Measurements from ENCODE around the gene MTREX.

DNA sequence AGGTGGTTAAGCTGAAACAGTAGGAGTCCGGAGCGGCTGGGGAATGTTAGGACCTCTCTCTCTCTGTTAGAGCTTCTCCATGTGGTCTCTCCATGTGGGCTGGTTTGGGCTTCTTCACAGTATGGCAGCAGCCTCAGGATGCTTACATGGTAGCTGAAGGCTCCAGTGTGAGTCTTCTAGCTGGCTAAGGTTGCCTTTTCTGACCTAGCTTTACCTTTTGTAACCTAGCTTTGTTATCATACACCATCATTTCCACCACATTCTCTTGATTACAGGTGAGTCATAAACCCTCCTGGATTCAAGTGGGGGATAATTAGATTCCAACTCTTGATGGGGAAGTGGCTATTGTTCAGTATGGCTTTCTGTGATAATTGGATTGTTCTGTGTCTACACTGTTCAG, 98.5 kb downstream of the MTREX start:
- no peak for TF ChIP-seq POLR2A (IDR thresholded peaks at IDR 0.05; ENCODE audit: low read depth, low read length)
- TF ChIP-seq TAF1 (IDR thresholded peaks at IDR 0.05; ENCODE audit: borderline replicate concordance, low read depth, low read length): no peak

Measured in GM12892 (cell line).